Muscle layer of colon (tissue), 2 donors: ENCODE results near the gene GRID1.
"Not testable (repeated sequence)": the region's sequence is repeated elsewhere in the genome, so short reads cannot be mapped to it uniquely, and the experiment has no call there.

ENCODE experiments used
- H3K27ac ChIP-seq: one replicate; pipeline ENCODE4 v1.7.0; 2013; ENCODE audit warnings: low read depth, mild to moderate bottlenecking, low read length, moderate library complexity
- H3K27me3 ChIP-seq, 2 donors: one replicate each; pipeline ENCODE4 v1.7.0; 2013; ENCODE audit warnings: low read length in 2 of 2, mild to moderate bottlenecking in 2 of 2; ENCODE audit not compliant: insufficient read depth in 2 of 2, control insufficient read depth in 1 of 2
- H3K36me3 ChIP-seq: one replicate; pipeline ENCODE4 v1.7.0; 2013; ENCODE audit warnings: mild to moderate bottlenecking, low read length; ENCODE audit not compliant: insufficient read depth
- H3K4me1 ChIP-seq: one replicate; pipeline ENCODE4 v1.7.0; 2013; ENCODE audit warnings: mild to moderate bottlenecking, low read length; ENCODE audit not compliant: insufficient read depth
- H3K4me3 ChIP-seq, 2 donors: one replicate each; pipeline ENCODE4 v1.7.0; 2013; ENCODE audit warnings: low read length in 2 of 2, low read depth in 1 of 2, mild to moderate bottlenecking in 1 of 2, moderate library complexity in 1 of 2
- H3K9ac ChIP-seq: one replicate; pipeline ENCODE4 v1.7.0; 2013; ENCODE audit warnings: low read length
- H3K9me3 ChIP-seq: one replicate; pipeline ENCODE4 v1.7.0; 2013; ENCODE audit warnings: mild to moderate bottlenecking, low read length
- donor health status: abdominal sarcoma.
- donor health status: Adenocarcinoma of cecum.

The GRID1 gene

GRCh38 chr10:86043236-86043635 lies 323.4 kb downstream of the GRID1 start:
- Histone ChIP-seq H3K4me1 (no peaks in the 10 kb centered on the region), H3K9me3 (no peaks in the 10 kb centered on the region), H3K27me3 (no peaks in the 10 kb centered on the region), H3K4me3 (no peak overlapping the region), H3K27ac (no peak overlapping the region), H3K9ac (no peak overlapping the region), H3K36me3 (no peaks in the 10 kb centered on the region)

- Histone ChIP-seq H3K4me1 (no peaks in the 10 kb centered on the region), H3K27ac (no peak overlapping the region), H3K27me3 (no peaks in the 10 kb centered on the region), H3K4me3 (no peak overlapping the region), H3K9ac (no peak overlapping the region), H3K36me3 (no peaks in the 10 kb centered on the region), H3K9me3 (no peaks in the 10 kb centered on the region)
Measured at GRCh38 chr10:86042161-86042560, 324.4 kb downstream of the GRID1 start.

GRCh38 chr10:86041116-86041515 lies 325.5 kb downstream of the GRID1 start:
- H3K27me3 ChIP-seq: no peaks in the 10 kb centered on the region
- H3K9me3 ChIP-seq: no peaks in the 10 kb centered on the region
- no peaks in the 10 kb centered on the region for H3K4me1 ChIP-seq
- H3K9ac ChIP-seq: no peak overlapping the region
- H3K27ac ChIP-seq: no peak overlapping the region
- H3K36me3 ChIP-seq: no peaks in the 10 kb centered on the region
- no peak overlapping the region for H3K4me3 ChIP-seq

GRCh38 chr10:86038371-86038770 lies 328.2 kb downstream of the GRID1 start:
- H3K36me3 ChIP-seq: no peaks in the 10 kb centered on the region
- H3K27ac ChIP-seq: no peak overlapping the region
- H3K4me1 ChIP-seq: no peaks in the 10 kb centered on the region
- H3K9ac ChIP-seq: no peak overlapping the region
- no peaks in the 10 kb centered on the region for H3K9me3 ChIP-seq
- no peak overlapping the region for H3K4me3 ChIP-seq
- no peaks in the 10 kb centered on the region for H3K27me3 ChIP-seq

- H3K4me1 ChIP-seq: no peaks in the 10 kb centered on the region
- H3K27me3 ChIP-seq: no peaks in the 10 kb centered on the region
- no peaks in the 10 kb centered on the region for H3K36me3 ChIP-seq
- H3K4me3 ChIP-seq: no peak overlapping the region
- H3K9me3 ChIP-seq: no peaks in the 10 kb centered on the region
- no peak overlapping the region for H3K9ac ChIP-seq
- H3K27ac ChIP-seq: no peak overlapping the region
Measured at GRCh38 chr10:86037096-86037495, 329.5 kb downstream of the GRID1 start.

- Histone ChIP-seq H3K9ac (no peak overlapping the region), H3K9me3 (no peaks in the 10 kb centered on the region), H3K36me3 (no peaks in the 10 kb centered on the region), H3K27me3 (no peaks in the 10 kb centered on the region), H3K27ac (no peak overlapping the region), H3K4me1 (no peaks in the 10 kb centered on the region), H3K4me3 (no peak overlapping the region)
Measured at GRCh38 chr10:86036544-86036831, 330.1 kb downstream of the GRID1 start.

- Histone ChIP-seq H3K4me1 (no peaks in the 10 kb centered on the region), H3K27me3 (no peaks in the 10 kb centered on the region), H3K9ac (no peak overlapping the region), H3K36me3 (no peaks in the 10 kb centered on the region), H3K27ac (no peak overlapping the region), H3K9me3 (no peaks in the 10 kb centered on the region), H3K4me3 (no peak overlapping the region)
Measured at GRCh38 chr10:86035791-86036543, 330.6 kb downstream of the GRID1 start.

GRCh38 chr10:86034710-86035109 lies 331.9 kb downstream of the GRID1 start:
- H3K36me3 ChIP-seq: no peaks in the 10 kb centered on the region
- H3K27me3 ChIP-seq: no peaks in the 10 kb centered on the region
- H3K9ac ChIP-seq: no peak overlapping the region

GRCh38 chr10:86033581-86033980 lies 333.0 kb downstream of the GRID1 start:
- Histone ChIP-seq H3K9me3 (no peaks in the 10 kb centered on the region), H3K36me3 (no peaks in the 10 kb centered on the region), H3K27ac (no peak overlapping the region), H3K27me3 (no peaks in the 10 kb centered on the region), H3K4me1 (no peaks in the 10 kb centered on the region), H3K4me3 (no peak overlapping the region), H3K9ac (no peak overlapping the region)

More at GRCh38 chr10:86034710-86035109, 331.9 kb downstream of the GRID1 start:
- H3K4me1 ChIP-seq: no peaks in the 10 kb centered on the region
- no peak overlapping the region for H3K27ac ChIP-seq
- H3K4me3 ChIP-seq: no peak overlapping the region
- no peaks in the 10 kb centered on the region for H3K9me3 ChIP-seq

- not testable (repeated sequence) for H3K27ac ChIP-seq, H3K4me1 ChIP-seq, H3K36me3 ChIP-seq, H3K27me3 ChIP-seq, H3K4me3 ChIP-seq, H3K9me3 ChIP-seq, H3K9ac ChIP-seq
Measured at GRCh38 chr10:86032087-86032486, 334.5 kb downstream of the GRID1 start.

GRCh38 chr10:86030312-86030711 lies 336.3 kb downstream of the GRID1 start:
- no peaks in the 10 kb centered on the region for H3K9me3 ChIP-seq
- H3K9ac ChIP-seq: no peak overlapping the region
- no peak overlapping the region for H3K4me3 ChIP-seq
- H3K27ac ChIP-seq: no peak overlapping the region
- no peaks in the 10 kb centered on the region for H3K27me3 ChIP-seq
- H3K36me3 ChIP-seq: no peaks in the 10 kb centered on the region
- H3K4me1 ChIP-seq: no peaks in the 10 kb centered on the region

- Histone ChIP-seq H3K4me1 (no peaks in the 10 kb centered on the region), H3K36me3 (no peaks in the 10 kb centered on the region), H3K9me3 (no peaks in the 10 kb centered on the region), H3K27me3 (no peaks in the 10 kb centered on the region), H3K9ac (no peak overlapping the region), H3K27ac (no peak overlapping the region), H3K4me3 (no peak overlapping the region)
Measured at GRCh38 chr10:86027346-86027745, 339.2 kb downstream of the GRID1 start.
